Endothelial cell of umbilical vein (primary cell): ENCODE data around the gene AFTPH.

Experiments
- CTCF ChIP-seq, 2 donors: IDR thresholded peaks; 1 replicate in 1 of 2; 2 replicates in 1 of 2; pipeline ENCODE4 v1.5.1; 2011; ENCODE audit warnings: low read length in 2 of 2, mild to moderate bottlenecking in 2 of 2, moderate library complexity in 2 of 2, control low read depth in 1 of 2, inconsistent platforms in 1 of 2, low read depth in 1 of 2; ENCODE audit not compliant: insufficient read depth in 1 of 2; ENCODE audit errors: extremely low read depth in 1 of 2
- EZH2 ChIP-seq: IDR thresholded peaks from 2 replicates; pipeline ENCODE4 v1.6.1; 2012; ENCODE audit warnings: borderline replicate concordance, low read depth, mild to moderate bottlenecking, moderate library complexity, low read length, inconsistent platforms; ENCODE audit not compliant: severe bottlenecking
- GATA2 ChIP-seq: IDR thresholded peaks from 2 replicates; pipeline ENCODE4 v1.7.0; 2011; ENCODE audit warnings: low read depth, mild to moderate bottlenecking, moderate library complexity, mixed read lengths, low read length; ENCODE audit not compliant: insufficient read length, insufficient read depth
- JUN ChIP-seq: IDR thresholded peaks from 2 replicates; pipeline ENCODE4 v1.6.1; 2011; ENCODE audit warnings: borderline replicate concordance, low read depth; ENCODE audit not compliant: insufficient read length, insufficient read depth
- POLR2A ChIP-seq: IDR thresholded peaks from 2 replicates; pipeline ENCODE4 v1.6.1; 2012; ENCODE audit warnings: low read depth, mild to moderate bottlenecking, control low read depth, low read length
- POLR2AphosphoS5 ChIP-seq: IDR thresholded peaks from 2 replicates; pipeline ENCODE4 v1.6.1; 2012; ENCODE audit warnings: low read depth, mild to moderate bottlenecking, control low read depth, low read length, moderate library complexity; ENCODE audit not compliant: insufficient read depth

GRCh38 chr2:64477037-64477436 lies 47.1 kb upstream of the AFTPH start:
- no peak for TF ChIP-seq CTCF (IDR thresholded peaks at IDR 0.05; ENCODE audit: extremely low read depth in 1 of 2, insufficient read depth in 1 of 2, low read depth in 1 of 2, low read length in 2 of 2)
- TF ChIP-seq JUN = no peak
- no peak for TF ChIP-seq POLR2A
- TF ChIP-seq POLR2AphosphoS5 = no peak
- TF ChIP-seq EZH2 = no peak
- no peak for TF ChIP-seq GATA2
